A549 (cell line): Measurements from ENCODE around the gene EFTUD2. TPM values are rescaled to one million over a fixed set of nuclear protein-coding genes. Genes with fewer than 3 reads are reported as not detected.

Experiments used
- ATAC-seq, 2 experiments: fragments of 200-7000 bp in 1 of 2; fragments of >200 bp in 1 of 2; cut with Nextera tagmentation in 1 of 2; cut with Tn5 transposase in 1 of 2; 3 replicates each; pipeline versions ENCODE4 v1.8.0 to v1.9.1; 2018 to 2020; ENCODE audit warnings: mild to moderate bottlenecking in 1 of 2, moderate library complexity in 1 of 2
- CTCF ChIA-PET: fragments of 300-600 bp; sonication (Branson Sonifier 250); formaldehyde crosslinking; extraction: SDS; loops from one replicate; lab custom pipeline; 2021; ENCODE audit warnings: antibody characterized with exemption, inconsistent platforms; lab: Yijun Ruan, JAX
- POLR2A ChIA-PET: fragments of 350-600 bp; formaldehyde crosslinking; extraction: SDS; loops from one replicate; lab custom pipeline; 2021; ENCODE audit warnings: antibody characterized with exemption, inconsistent platforms; lab: Yijun Ruan, JAX
- DNase-seq, 2 experiments: peaks; one replicate each; pipeline versions ENCODE4 v3.0.0 to v3.0.0-alpha.2; 2011 to 2016; ENCODE audit warnings: low read depth in 1 of 2, low spot score in 1 of 2
- FAIRE-seq: peaks from 2 replicates; lab custom pipeline; 2011; peaks lifted over from hg19 to GRCh38; lab: Jason Lieb, UNC
- H3K27ac ChIP-seq, 2 experiments: fragments of >200 bp; sonication (Bioruptor Twin); formaldehyde crosslinking; 3 replicates each; pipeline ENCODE4 v1.5.1; 2016 to 2017
- H3K4me1 ChIP-seq: fragments of >200 bp; sonication (Bioruptor Twin); formaldehyde crosslinking; 3 replicates; pipeline ENCODE4 v1.6.1; 2016
- H3K4me2 ChIP-seq: fragments of >200 bp; sonication (Bioruptor Twin); formaldehyde crosslinking; 3 replicates; pipeline ENCODE4 v1.6.1; 2016
- H3K4me3 ChIP-seq: fragments of >200 bp; sonication (Bioruptor Twin); formaldehyde crosslinking; 3 replicates; pipeline ENCODE4 v1.5.1; 2016
- H3K9me3 ChIP-seq: fragments of >200 bp; sonication (Bioruptor Twin); formaldehyde crosslinking; 3 replicates; pipeline ENCODE4 v1.6.1; 2016
- EHMT2 ChIP-seq: fragments of 200-600 bp; sonication (generic); IDR thresholded peaks from 2 replicates; pipeline ENCODE4 v1.6.1; 2016; ENCODE audit warnings: antibody characterized with exemption, low read depth, mild to moderate bottlenecking, moderate library complexity
- ESRRA ChIP-seq: fragments of 150-350 bp; IDR thresholded peaks from 2 replicates; pipeline ENCODE4 v1.6.1; 2014; ENCODE audit warnings: mild to moderate bottlenecking, low read length, borderline replicate concordance
- FOSB ChIP-seq: fragments of 250-450 bp; sonication (Bioruptor Pico); IDR thresholded peaks from 2 replicates; pipeline ENCODE4 v1.5.0; 2020; ENCODE audit warnings: mild to moderate bottlenecking, moderate library complexity
- FOSL2 ChIP-seq, 2 experiments: fragments of 450-650 bp in 1 of 2; fragments of >200 bp in 1 of 2; sonication (Bioruptor Twin) in 1 of 2; formaldehyde crosslinking; IDR thresholded peaks; 2 replicates each; pipeline versions ENCODE4 v1.5.0 to v1.6.1; 2016 to 2020; ENCODE audit warnings: mild to moderate bottlenecking in 1 of 2, moderate library complexity in 1 of 2
- FOXS1 ChIP-seq: fragments of 250-450 bp; sonication (Bioruptor Pico); IDR thresholded peaks from 2 replicates; pipeline ENCODE4 v1.5.0; 2020; ENCODE audit warnings: mild to moderate bottlenecking, moderate library complexity
- HEYL ChIP-seq: fragments of 250-450 bp; sonication (Bioruptor Pico); IDR thresholded peaks from 2 replicates; pipeline ENCODE4 v1.8.0; 2021; ENCODE audit warnings: mild to moderate bottlenecking, moderate library complexity
- HOXB5 ChIP-seq: fragments of 250-450 bp; sonication (Bioruptor Pico); IDR thresholded peaks from 2 replicates; pipeline ENCODE4 v1.5.0; 2020; ENCODE audit warnings: mild to moderate bottlenecking, moderate library complexity
- KDM5A ChIP-seq: fragments of 200-600 bp; sonication (generic); IDR thresholded peaks from 2 replicates; pipeline ENCODE4 v1.6.1; 2016; ENCODE audit warnings: antibody characterized with exemption, mild to moderate bottlenecking
- MAFK ChIP-seq: fragments of 450-650 bp; IDR thresholded peaks from 2 replicates; pipeline ENCODE4 v1.6.1; 2014; ENCODE audit not compliant: partially characterized antibody
- NPAS2 ChIP-seq: fragments of 250-450 bp; sonication (Bioruptor Pico); IDR thresholded peaks from 2 replicates; pipeline ENCODE4 v1.8.0; 2022; ENCODE audit warnings: mild to moderate bottlenecking, moderate library complexity, borderline replicate concordance
- NR3C1 ChIP-seq: fragments of >200 bp; sonication (Bioruptor Twin); formaldehyde crosslinking; IDR thresholded peaks from 3 replicates; pipeline ENCODE4 v1.6.1; 2017
- RARB ChIP-seq: fragments of 250-450 bp; sonication (Bioruptor Pico); IDR thresholded peaks from 2 replicates; pipeline ENCODE4 v1.8.0; 2021; ENCODE audit warnings: mild to moderate bottlenecking, moderate library complexity
- RCOR1 ChIP-seq: fragments of 150-350 bp; IDR thresholded peaks from 2 replicates; pipeline ENCODE4 v1.6.1; 2014; ENCODE audit warnings: antibody characterized with exemption, low read length, low read depth
- REST ChIP-seq: fragments of 200-600 bp; sonication (generic); IDR thresholded peaks from 2 replicates; pipeline ENCODE4 v1.6.1; 2016; ENCODE audit warnings: antibody characterized with exemption, mild to moderate bottlenecking, moderate library complexity
- SMC3 ChIP-seq: fragments of >200 bp; sonication (Bioruptor Twin); formaldehyde crosslinking; IDR thresholded peaks from 3 replicates; pipeline ENCODE4 v1.6.1; 2018; ENCODE audit warnings: inconsistent platforms
- SREBF2 ChIP-seq: fragments of 450-650 bp; IDR thresholded peaks from 2 replicates; pipeline ENCODE4 v1.6.1; 2014; ENCODE audit warnings: mild to moderate bottlenecking, moderate library complexity
- TFCP2L1 ChIP-seq: fragments of 250-450 bp; sonication (Bioruptor Pico); IDR thresholded peaks from 2 replicates; pipeline ENCODE4 v1.5.0; 2021; ENCODE audit warnings: mild to moderate bottlenecking
- ZSCAN20 ChIP-seq: fragments of 250-450 bp; sonication (Bioruptor Pico); IDR thresholded peaks from 2 replicates; pipeline ENCODE4 v1.8.0; 2022; ENCODE audit warnings: mild to moderate bottlenecking, moderate library complexity
- WGBS: methylation state at CpG from one replicate; pipeline ENCODE4 v1.1.6; 2017; ENCODE audit errors: missing lambda C conversion rate; 5-methylcytosine and 5-hydroxymethylcytosine counted together
- polyA plus RNA-seq, 4 experiments: library from polyadenylated mRNA; depleted of rRNA in 3 of 4; stranded (reverse); fragments of >200 nt; fragmentation: RNase III in 1 of 4; extraction: RNeasy Plus Mini Kit Qiagen cat#74134 plus additional on column Dnase treatment in 1 of 4; gene quantifications; 2 replicates in 3 of 4; 3 replicates in 1 of 4; pipeline ENCODE4 v1.2.3, GENCODE V29; 2011 to 2017
- TF ChIP-seq, protein P1 (sequence below): fragments of >200 bp; sonication (Bioruptor Twin); formaldehyde crosslinking; IDR thresholded peaks from 3 replicates; pipeline ENCODE4 v1.6.1; 2016
- TF ChIP-seq, protein P2 (sequence below): fragments of 450-650 bp; IDR thresholded peaks from 2 replicates; pipeline ENCODE4 v1.6.1; 2014; ENCODE audit warnings: antibody characterized with exemption
- TF ChIP-seq, protein P3 (sequence below): fragments of 250-450 bp; sonication (Bioruptor Pico); IDR thresholded peaks from 2 replicates; pipeline ENCODE4 v1.5.0; 2020; ENCODE audit warnings: low read depth, mild to moderate bottlenecking, moderate library complexity
- TF ChIP-seq, protein P4 (sequence below): fragments of 150-350 bp; IDR thresholded peaks from 2 replicates; pipeline ENCODE4 v1.6.1; 2014; ENCODE audit warnings: low read depth, mild to moderate bottlenecking, low read length

Gene EFTUD2
- polyA plus RNA-seq, 2 of the 4 experiments (the other 2 are of a cell fraction), result 224 to 353 TPM

GRCh38 chr17:44850612-44851011 is 48.6 kb downstream of the EFTUD2 start (continued):
- TF ChIP-seq SREBF2, result no peak
- TF ChIP-seq, protein P1, sequence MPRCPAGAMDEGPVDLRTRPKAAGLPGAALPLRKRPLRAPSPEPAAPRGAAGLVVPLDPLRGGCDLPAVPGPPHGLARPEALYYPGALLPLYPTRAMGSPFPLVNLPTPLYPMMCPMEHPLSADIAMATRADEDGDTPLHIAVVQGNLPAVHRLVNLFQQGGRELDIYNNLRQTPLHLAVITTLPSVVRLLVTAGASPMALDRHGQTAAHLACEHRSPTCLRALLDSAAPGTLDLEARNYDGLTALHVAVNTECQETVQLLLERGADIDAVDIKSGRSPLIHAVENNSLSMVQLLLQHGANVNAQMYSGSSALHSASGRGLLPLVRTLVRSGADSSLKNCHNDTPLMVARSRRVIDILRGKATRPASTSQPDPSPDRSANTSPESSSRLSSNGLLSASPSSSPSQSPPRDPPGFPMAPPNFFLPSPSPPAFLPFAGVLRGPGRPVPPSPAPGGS, result no peak

DNA sequence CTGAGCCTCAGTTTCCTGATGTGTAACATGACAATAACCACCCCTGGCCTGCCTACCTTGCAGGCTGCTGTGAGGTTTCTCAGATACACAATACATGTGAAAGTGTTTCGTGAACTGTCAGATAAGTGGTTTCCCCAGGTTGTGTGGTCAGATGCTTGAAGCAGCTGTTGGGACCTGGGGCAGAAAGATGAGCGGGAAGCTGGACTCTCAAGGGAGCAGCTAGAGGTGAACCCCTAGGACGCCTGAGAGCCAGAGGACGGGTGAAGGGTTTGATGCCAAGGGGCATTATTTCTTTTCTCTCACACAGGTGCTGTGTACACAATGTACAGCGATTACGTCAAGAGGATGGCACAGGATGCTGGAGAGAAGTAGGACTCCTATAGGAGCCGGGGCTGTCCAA is 49.2 kb downstream of the EFTUD2 start:
- WGBS, result 89% methylated on average over 7 of the region's 7 CpGs
- FAIRE-seq (no peak), DNase-seq (no peak), ATAC-seq (no peak)
- no peaks in the 10 kb centered on the region for H3K4me1 ChIP-seq
- TF ChIP-seq EHMT2, result no peak
- no peak for TF ChIP-seq SMC3
- no peak for TF ChIP-seq NPAS2
- TF ChIP-seq REST, result no peak
- no peak for TF ChIP-seq RARB (CRISPR knock-in tag)
- no peak for TF ChIP-seq ESRRA
- no peak for TF ChIP-seq RCOR1
- TF ChIP-seq TFCP2L1, result no peak
- no peak for TF ChIP-seq HEYL
- TF ChIP-seq MAFK, result no peak
- no peak for TF ChIP-seq KDM5A
- no peak for TF ChIP-seq FOSB (CRISPR knock-in tag)
- TF ChIP-seq, protein P2, sequence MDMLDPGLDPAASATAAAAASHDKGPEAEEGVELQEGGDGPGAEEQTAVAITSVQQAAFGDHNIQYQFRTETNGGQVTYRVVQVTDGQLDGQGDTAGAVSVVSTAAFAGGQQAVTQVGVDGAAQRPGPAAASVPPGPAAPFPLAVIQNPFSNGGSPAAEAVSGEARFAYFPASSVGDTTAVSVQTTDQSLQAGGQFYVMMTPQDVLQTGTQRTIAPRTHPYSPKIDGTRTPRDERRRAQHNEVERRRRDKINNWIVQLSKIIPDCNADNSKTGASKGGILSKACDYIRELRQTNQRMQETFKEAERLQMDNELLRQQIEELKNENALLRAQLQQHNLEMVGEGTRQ, result no peak
- TF ChIP-seq, protein P3, sequence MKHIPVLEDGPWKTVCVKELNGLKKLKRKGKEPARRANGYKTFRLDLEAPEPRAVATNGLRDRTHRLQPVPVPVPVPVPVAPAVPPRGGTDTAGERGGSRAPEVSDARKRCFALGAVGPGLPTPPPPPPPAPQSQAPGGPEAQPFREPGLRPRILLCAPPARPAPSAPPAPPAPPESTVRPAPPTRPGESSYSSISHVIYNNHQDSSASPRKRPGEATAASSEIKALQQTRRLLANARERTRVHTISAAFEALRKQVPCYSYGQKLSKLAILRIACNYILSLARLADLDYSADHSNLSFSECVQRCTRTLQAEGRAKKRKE (CRISPR knock-in tag), result no peak
- no peak for TF ChIP-seq FOSL2 (IDR thresholded peaks at IDR 0.05)
- no peak for TF ChIP-seq FOSL2 (CRISPR knock-in tag; IDR thresholded peaks at IDR 0.05)
- TF ChIP-seq FOXS1 (CRISPR knock-in tag), result no peak
- TF ChIP-seq, protein P4, sequence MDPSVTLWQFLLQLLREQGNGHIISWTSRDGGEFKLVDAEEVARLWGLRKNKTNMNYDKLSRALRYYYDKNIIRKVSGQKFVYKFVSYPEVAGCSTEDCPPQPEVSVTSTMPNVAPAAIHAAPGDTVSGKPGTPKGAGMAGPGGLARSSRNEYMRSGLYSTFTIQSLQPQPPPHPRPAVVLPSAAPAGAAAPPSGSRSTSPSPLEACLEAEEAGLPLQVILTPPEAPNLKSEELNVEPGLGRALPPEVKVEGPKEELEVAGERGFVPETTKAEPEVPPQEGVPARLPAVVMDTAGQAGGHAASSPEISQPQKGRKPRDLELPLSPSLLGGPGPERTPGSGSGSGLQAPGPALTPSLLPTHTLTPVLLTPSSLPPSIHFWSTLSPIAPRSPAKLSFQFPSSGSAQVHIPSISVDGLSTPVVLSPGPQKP, result no peak
- TF ChIP-seq NR3C1, result no peak
- no peak for TF ChIP-seq HOXB5 (CRISPR knock-in tag)
- TF ChIP-seq ZSCAN20 (CRISPR knock-in tag), result no peak
- H3K4me3 ChIP-seq, result no peak overlapping the region
- H3K4me2 ChIP-seq, result no peak overlapping the region
- ChIA-PET POLR2A (no interaction called here), CTCF (interaction anchor here (1.2 to 45.1 kb wide), 5 partner anchors 16 to 74 kb away, joined by 3 to 1787 read pairs (median 61); no protein-coding TSS in a partner anchor)
- no peaks in the 10 kb centered on the region for H3K9me3 ChIP-seq
- no peak overlapping the region for H3K27ac ChIP-seq
